ENCODE measurements around the gene CYBB. TPM values are rescaled to one million over a fixed set of nuclear protein-coding genes. Genes with fewer than 3 reads are reported as not detected.
A peak's percentile ranks its signal among the peaks of the same experiment; 100 is the strongest.

CYBB gene
- under 0.01 and 0.32 TPM in 2 replicates for total RNA-seq

DNA sequence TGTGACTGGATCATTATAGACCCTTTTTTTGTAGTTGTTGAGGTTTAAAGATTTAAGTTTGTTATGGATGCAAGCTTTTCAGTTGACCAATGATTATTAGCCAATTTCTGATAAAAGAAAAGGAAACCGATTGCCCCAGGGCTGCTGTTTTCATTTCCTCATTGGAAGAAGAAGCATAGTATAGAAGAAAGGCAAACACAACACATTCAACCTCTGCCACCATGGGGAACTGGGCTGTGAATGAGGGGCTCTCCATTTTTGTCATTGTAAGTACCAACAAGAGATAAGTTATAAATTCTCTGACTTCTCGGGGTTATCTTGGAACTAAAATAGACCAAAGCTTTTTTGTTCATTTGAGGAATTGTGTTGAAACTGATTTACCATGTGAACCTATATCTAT, at the start of gene CYBB:
TSS of gene CYBB (plus strand) at position 203 of the 400 bp plus-strand sequence. CDS start at position 222, 19 bp downstream.
- no peak for TF ChIP-seq CTCF (IDR thresholded peaks at IDR 0.05; ENCODE audit: insufficient read depth, low read depth, low read length)
- no peak for DNase-seq (ENCODE audit: low read depth)
- H3K4me3 ChIP-seq (ENCODE audit: low read depth, low read length): no peak within 1 kb of the TSS

DNA sequence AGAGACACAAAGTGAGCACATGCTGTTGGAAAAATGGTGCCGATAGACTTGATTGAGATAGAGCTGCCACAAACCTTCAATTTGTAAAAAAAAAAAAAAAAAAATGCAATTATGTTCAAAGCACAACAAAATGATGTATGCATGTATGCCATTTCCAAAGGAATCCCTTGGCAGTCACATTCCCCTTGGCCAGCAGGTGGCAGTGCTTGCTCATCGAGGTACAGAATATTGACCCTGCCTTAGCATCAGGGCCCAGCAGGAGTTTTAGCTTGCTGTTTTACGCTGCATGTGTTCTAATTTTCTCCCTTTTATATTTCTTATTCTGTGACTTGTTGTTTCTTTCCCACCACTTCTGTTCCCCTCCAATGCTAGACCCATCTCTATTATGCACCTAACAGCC, 34.5 kb upstream of the CYBB start:
- H3K4me3 ChIP-seq (ENCODE audit: low read depth, low read length): no peak overlapping the region
- TF ChIP-seq CTCF (IDR thresholded peaks at IDR 0.05; ENCODE audit: insufficient read depth, low read depth, low read length): peak; percentile 74
- DNase-seq (ENCODE audit: low read depth): peak; percentile 68

DNA sequence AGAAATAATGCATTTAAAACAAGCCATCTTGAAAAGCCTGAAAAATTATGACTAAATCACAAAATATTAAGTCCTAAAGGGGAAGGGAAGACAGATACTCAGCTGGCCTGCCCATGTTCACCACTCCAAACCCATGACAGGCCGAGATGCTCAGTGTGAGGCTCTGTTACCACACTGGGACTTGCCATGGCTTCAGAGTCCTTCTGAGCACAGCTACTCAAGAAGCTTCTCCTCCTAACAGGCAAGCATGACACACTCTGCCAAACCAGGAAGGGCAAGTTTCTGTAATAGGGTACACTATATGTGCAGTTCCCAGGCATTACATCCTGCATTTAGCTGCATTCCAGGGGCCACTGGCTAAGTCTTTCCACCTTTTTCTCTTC, 34.0 kb upstream of the CYBB start:
- no peak for TF ChIP-seq CTCF (IDR thresholded peaks at IDR 0.05; ENCODE audit: insufficient read depth, low read depth, low read length)
- no peak for DNase-seq (ENCODE audit: low read depth)
- no peak overlapping the region for H3K4me3 ChIP-seq (ENCODE audit: low read depth, low read length)

DNA sequence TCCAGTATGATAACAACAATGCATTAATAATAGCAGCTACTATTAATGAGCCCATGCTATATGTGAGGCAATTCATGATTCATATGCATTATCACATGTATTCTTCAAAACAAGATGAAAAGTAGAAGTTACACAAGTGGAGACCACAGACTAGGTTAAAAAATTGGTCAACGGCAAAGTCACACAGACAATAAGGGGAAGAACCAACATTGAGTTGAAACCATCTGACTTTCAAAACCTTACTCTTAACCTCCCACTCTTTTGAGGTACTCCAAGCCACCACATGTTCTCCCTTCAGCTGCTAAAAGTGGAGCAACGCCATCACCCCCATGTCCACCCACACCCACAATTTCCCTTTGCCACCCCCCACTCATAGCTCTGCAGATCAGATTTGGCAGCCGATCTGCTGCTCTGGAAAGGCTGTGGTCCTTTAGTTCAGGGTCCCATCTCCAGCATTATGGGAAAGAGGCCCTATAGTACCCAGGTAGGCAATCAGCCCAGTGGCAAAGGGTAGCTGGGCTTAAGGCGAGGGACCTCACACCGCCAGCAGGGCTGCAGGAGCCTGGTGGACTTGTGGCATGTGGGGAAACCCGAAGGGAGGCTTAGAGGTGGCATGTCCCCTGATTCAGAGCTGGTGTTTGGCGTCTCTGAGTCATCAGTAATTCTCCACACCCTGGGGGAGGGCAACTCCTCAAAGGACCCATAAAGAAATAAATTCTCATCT, 33.5 kb upstream of the CYBB start:
- no peak for DNase-seq (ENCODE audit: low read depth)
- no peak overlapping the region for H3K4me3 ChIP-seq (ENCODE audit: low read depth, low read length)
- no peak for TF ChIP-seq CTCF (IDR thresholded peaks at IDR 0.05; ENCODE audit: insufficient read depth, low read depth, low read length)

DNA sequence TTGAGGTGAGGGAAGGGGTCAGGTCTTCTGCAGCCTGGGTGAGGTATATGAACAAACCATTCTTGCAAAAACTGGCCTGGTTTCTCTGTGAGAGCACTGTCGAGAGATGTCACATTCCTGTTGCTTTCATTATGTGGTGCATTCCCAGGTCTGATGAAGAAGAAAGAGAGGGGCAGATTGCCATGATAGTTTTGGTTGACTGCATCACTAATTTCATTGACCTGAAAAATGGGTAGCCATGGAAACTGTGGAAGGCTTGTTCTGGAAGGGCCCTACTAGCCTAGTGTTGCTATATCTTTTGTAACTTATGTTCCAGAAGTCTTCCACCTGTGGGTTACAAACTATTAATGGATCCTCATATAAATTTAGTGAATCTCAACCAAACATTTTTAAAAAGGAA, 32.9 kb upstream of the CYBB start:
- TF ChIP-seq CTCF (IDR thresholded peaks at IDR 0.05; ENCODE audit: insufficient read depth, low read depth, low read length): no peak
- no peak overlapping the region for H3K4me3 ChIP-seq (ENCODE audit: low read depth, low read length)
- DNase-seq (ENCODE audit: low read depth): no peak

DNA sequence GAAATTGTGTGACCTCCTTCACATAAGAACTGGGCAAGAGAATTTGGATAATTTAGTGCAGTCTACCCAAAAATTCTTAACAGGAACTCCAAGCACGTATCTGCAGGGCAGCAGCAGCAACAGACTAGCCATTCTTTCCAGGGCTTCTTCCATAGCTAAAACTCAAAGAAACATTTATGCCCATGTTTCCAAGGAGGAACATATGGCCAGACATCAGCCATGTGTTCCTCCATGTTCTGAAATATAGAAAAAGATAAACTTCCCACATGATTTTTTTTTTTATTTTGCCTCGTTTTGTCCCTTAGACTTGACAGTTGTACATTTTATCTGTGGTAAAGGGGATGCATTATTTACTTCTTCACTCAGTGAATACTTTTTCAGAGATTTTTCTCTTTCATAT, 27.6 kb upstream of the CYBB start:
- DNase-seq (ENCODE audit: low read depth): no peak
- H3K4me3 ChIP-seq (ENCODE audit: low read depth, low read length): no peak overlapping the region
- no peak for TF ChIP-seq CTCF (IDR thresholded peaks at IDR 0.05; ENCODE audit: insufficient read depth, low read depth, low read length)

DNA sequence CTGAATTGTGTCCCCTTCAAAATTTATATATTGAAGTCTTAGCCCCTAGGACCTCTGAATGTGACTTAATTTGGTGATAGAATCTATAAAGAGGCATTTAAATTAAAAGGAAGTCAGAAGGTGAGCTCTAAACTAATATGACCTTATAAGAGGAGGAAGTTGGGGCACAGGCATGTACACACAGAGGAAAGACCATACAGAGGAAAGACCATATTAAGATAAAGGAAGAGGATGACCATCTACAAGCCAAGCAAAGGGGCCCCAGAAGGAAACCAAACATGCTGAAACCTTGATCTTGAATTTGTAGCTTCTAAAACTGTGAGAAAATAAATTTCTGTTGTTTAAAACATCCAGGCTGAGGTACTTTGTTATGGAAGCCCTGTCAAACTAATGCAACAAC, 26.9 kb upstream of the CYBB start:
- TF ChIP-seq CTCF (IDR thresholded peaks at IDR 0.05; ENCODE audit: insufficient read depth, low read depth, low read length): no peak
- H3K4me3 ChIP-seq (ENCODE audit: low read depth, low read length): no peak overlapping the region
- no peak for DNase-seq (ENCODE audit: low read depth)
